SK-N-SH treated with all-trans-retinoic acid at 6 μM for 48 hours (cell line): ENCODE results near the gene KLHL33.

Experiments
- ATAC-seq: fragments of 200-7000 bp; cut with Tn5 transposase; 3 replicates; pipeline ENCODE4 v1.9.1; 2020; ENCODE audit warnings: mild to moderate bottlenecking, moderate library complexity
- ARNTL ChIP-seq: fragments of 450-650 bp; formaldehyde crosslinking; IDR thresholded peaks from 2 replicates; pipeline ENCODE4 v1.5.0; 2020; ENCODE audit warnings: low read depth, mild to moderate bottlenecking, moderate library complexity, borderline replicate concordance
- BACH2 ChIP-seq: fragments of 250-450 bp; sonication (Bioruptor Pico); IDR thresholded peaks from 2 replicates; pipeline ENCODE4 v1.9.0; 2021; ENCODE audit warnings: mild to moderate bottlenecking, borderline replicate concordance
- CSDC2 ChIP-seq: fragments of 250-450 bp; sonication (Bioruptor Pico); IDR thresholded peaks from 2 replicates; pipeline ENCODE4 v1.5.0; 2020; ENCODE audit warnings: mild to moderate bottlenecking, moderate library complexity
- ESRRG ChIP-seq: fragments of 250-450 bp; sonication (Bioruptor Pico); IDR thresholded peaks from 2 replicates; pipeline ENCODE4 v1.6.1; 2021; ENCODE audit warnings: mild to moderate bottlenecking
- GLIS3 ChIP-seq: fragments of 250-450 bp; sonication (Bioruptor Pico); IDR thresholded peaks from 2 replicates; pipeline ENCODE4 v1.5.0; 2020; ENCODE audit warnings: mild to moderate bottlenecking, moderate library complexity
- ISL1 ChIP-seq: fragments of 250-450 bp; sonication (Bioruptor Pico); IDR thresholded peaks from 2 replicates; pipeline ENCODE4 v2.1.2; 2022; ENCODE audit warnings: mild to moderate bottlenecking, moderate library complexity
- OSR1 ChIP-seq: fragments of 250-450 bp; sonication (Bioruptor Pico); IDR thresholded peaks from 2 replicates; pipeline ENCODE4 v1.8.0; 2022; ENCODE audit warnings: moderate library complexity, mild to moderate bottlenecking, inconsistent platforms
- POU6F1 ChIP-seq: fragments of 250-450 bp; sonication (Bioruptor Pico); IDR thresholded peaks from 2 replicates; pipeline ENCODE4 v1.8.0; 2021; ENCODE audit warnings: low read depth, mild to moderate bottlenecking, moderate library complexity, borderline replicate concordance
- PPARA ChIP-seq: fragments of 250-450 bp; sonication (Bioruptor Pico); IDR thresholded peaks from 2 replicates; pipeline ENCODE4 v1.5.0; 2020; ENCODE audit warnings: mild to moderate bottlenecking, borderline replicate concordance
- RARB ChIP-seq: fragments of 250-450 bp; sonication (Bioruptor Pico); IDR thresholded peaks from 2 replicates; pipeline ENCODE4 v1.8.0; 2021; ENCODE audit warnings: mild to moderate bottlenecking, moderate library complexity
- TCF4 ChIP-seq: fragments of 250-450 bp; sonication (Bioruptor Pico); IDR thresholded peaks from 2 replicates; pipeline ENCODE4 v1.8.0; 2021; ENCODE audit warnings: mild to moderate bottlenecking, moderate library complexity, borderline replicate concordance
- TOX ChIP-seq: fragments of 250-450 bp; sonication (Bioruptor Pico); IDR thresholded peaks from 2 replicates; pipeline ENCODE4 v1.8.0; 2021; ENCODE audit warnings: mild to moderate bottlenecking, moderate library complexity, borderline replicate concordance
- TSHZ2 ChIP-seq: fragments of 250-450 bp; sonication (Bioruptor Pico); IDR thresholded peaks from 2 replicates; pipeline ENCODE4 v1.5.0; 2020; ENCODE audit warnings: mild to moderate bottlenecking, moderate library complexity
- ZC3H10 ChIP-seq: fragments of 250-450 bp; sonication (Bioruptor Pico); IDR thresholded peaks from 2 replicates; pipeline ENCODE4 v1.5.1; 2021; ENCODE audit warnings: mild to moderate bottlenecking, moderate library complexity
- ZFP3 ChIP-seq: fragments of 250-450 bp; sonication (Bioruptor Pico); IDR thresholded peaks from 2 replicates; pipeline ENCODE4 v1.5.0; 2020; ENCODE audit warnings: mild to moderate bottlenecking, moderate library complexity
- ZFP30 ChIP-seq: fragments of 450-650 bp; formaldehyde crosslinking; IDR thresholded peaks from 2 replicates; pipeline ENCODE4 v1.5.0; 2022; ENCODE audit warnings: mild to moderate bottlenecking, moderate library complexity
- ZNF565 ChIP-seq: fragments of 450-650 bp; formaldehyde crosslinking; conservative IDR thresholded peaks from 2 replicates; pipeline ENCODE4 v1.5.0; 2020; ENCODE audit warnings: low read depth, mild to moderate bottlenecking, moderate library complexity
- ZNF70 ChIP-seq: fragments of 450-650 bp; formaldehyde crosslinking; IDR thresholded peaks from 2 replicates; pipeline ENCODE4 v1.5.0; 2020; ENCODE audit warnings: mild to moderate bottlenecking, moderate library complexity
- ZNF8 ChIP-seq: fragments of 450-650 bp; formaldehyde crosslinking; IDR thresholded peaks from 2 replicates; pipeline ENCODE4 v1.5.0; 2020; ENCODE audit warnings: mild to moderate bottlenecking, moderate library complexity
- TF ChIP-seq, protein P1 (sequence below): fragments of 250-450 bp; sonication (Bioruptor Pico); IDR thresholded peaks from 2 replicates; pipeline ENCODE4 v1.5.1; 2020; ENCODE audit warnings: low read depth, mild to moderate bottlenecking, moderate library complexity
- TF ChIP-seq, protein P2 (sequence below): fragments of 250-450 bp; sonication (Bioruptor Pico); IDR thresholded peaks from 2 replicates; pipeline ENCODE4 v1.8.0; 2020; ENCODE audit warnings: mild to moderate bottlenecking, moderate library complexity, borderline replicate concordance

KLHL33 gene

DNA sequence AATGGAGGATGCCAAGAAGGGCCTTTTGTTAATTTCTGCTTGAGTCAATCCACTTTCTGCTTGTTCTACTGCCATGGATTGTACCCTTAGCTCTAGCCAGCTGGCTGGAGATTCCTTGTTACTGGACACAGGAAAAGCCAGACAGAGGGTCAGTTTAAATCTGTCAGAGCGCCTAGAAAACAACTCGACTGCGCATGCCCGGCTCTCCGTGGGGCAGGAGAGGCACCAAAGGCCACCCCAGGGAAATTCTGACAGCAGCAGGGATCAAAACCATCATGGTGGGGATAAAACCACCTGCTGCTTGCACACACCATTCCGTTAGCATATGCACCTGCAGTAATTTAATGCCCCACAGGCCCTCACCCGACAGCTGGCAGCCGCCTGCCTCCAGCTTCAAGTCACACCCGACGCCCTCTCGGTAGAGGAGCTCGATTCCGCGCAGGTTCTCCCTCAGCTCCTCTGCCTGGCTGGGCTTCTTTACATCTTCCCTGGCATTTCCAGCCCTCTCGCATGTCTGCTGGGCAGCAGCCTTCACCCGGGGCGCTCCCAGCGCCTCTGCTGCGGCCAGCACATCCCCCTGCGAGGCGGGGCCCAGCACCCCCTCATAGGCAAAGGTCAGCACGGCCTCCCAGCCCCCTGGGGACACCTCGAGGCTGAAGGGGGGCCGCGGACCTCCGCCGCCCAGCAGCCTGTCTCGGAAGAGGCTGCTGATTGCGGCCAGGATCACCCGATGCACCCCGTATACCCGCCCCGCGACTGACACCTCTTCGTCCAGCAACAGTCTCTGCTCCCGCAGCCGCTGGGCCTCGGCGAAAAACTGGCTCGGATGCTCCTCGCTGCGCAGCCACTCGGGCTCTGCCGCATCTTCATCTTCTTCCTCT is 1.0 kb downstream of the KLHL33 start:
- TF ChIP-seq BACH2 (CRISPR knock-in tag), result no peak
- TF ChIP-seq ZFP30 (CRISPR knock-in tag), result no peak
- TF ChIP-seq ISL1 (CRISPR knock-in tag), result no peak
- no peak for TF ChIP-seq ZNF565 (CRISPR knock-in tag)
- TF ChIP-seq, protein P1, sequence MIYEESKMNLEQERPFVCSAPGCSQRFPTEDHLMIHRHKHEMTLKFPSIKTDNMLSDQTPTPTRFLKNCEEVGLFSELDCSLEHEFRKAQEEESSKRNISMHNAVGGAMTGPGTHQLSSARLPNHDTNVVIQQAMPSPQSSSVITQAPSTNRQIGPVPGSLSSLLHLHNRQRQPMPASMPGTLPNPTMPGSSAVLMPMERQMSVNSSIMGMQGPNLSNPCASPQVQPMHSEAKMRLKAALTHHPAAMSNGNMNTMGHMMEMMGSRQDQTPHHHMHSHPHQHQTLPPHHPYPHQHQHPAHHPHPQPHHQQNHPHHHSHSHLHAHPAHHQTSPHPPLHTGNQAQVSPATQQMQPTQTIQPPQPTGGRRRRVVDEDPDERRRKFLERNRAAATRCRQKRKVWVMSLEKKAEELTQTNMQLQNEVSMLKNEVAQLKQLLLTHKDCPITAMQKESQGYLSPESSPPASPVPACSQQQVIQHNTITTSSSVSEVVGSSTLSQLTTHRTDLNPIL (CRISPR knock-in tag), result no peak
- no peak for TF ChIP-seq GLIS3 (CRISPR knock-in tag)
- TF ChIP-seq ZC3H10, result no peak
- no peak for TF ChIP-seq RARB (CRISPR knock-in tag)
- TF ChIP-seq ESRRG (CRISPR knock-in tag), result no peak
- no peak for TF ChIP-seq ZFP3 (CRISPR knock-in tag)
- TF ChIP-seq ARNTL (CRISPR knock-in tag), result no peak
- no peak for TF ChIP-seq TOX (CRISPR knock-in tag)
- TF ChIP-seq PPARA (CRISPR knock-in tag), result no peak
- no peak for TF ChIP-seq TSHZ2 (CRISPR knock-in tag)
- no peak for TF ChIP-seq ZNF8
- TF ChIP-seq, protein P2, sequence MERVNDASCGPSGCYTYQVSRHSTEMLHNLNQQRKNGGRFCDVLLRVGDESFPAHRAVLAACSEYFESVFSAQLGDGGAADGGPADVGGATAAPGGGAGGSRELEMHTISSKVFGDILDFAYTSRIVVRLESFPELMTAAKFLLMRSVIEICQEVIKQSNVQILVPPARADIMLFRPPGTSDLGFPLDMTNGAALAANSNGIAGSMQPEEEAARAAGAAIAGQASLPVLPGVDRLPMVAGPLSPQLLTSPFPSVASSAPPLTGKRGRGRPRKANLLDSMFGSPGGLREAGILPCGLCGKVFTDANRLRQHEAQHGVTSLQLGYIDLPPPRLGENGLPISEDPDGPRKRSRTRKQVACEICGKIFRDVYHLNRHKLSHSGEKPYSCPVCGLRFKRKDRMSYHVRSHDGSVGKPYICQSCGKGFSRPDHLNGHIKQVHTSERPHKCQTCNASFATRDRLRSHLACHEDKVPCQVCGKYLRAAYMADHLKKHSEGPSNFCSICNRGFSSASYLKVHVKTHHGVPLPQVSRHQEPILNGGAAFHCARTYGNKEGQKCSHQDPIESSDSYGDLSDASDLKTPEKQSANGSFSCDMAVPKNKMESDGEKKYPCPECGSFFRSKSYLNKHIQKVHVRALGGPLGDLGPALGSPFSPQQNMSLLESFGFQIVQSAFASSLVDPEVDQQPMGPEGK (CRISPR knock-in tag), result no peak
- TF ChIP-seq CSDC2, result no peak
- no peak for TF ChIP-seq ZNF70
- no peak for TF ChIP-seq TCF4 (CRISPR knock-in tag)
- TF ChIP-seq POU6F1 (CRISPR knock-in tag), result no peak
- no peak for ATAC-seq

GRCh38 chr14:20429801-20430669 is 5.9 kb downstream of the KLHL33 start:
- no peak for ATAC-seq
- no peak for TF ChIP-seq ZFP3 (CRISPR knock-in tag)

DNA sequence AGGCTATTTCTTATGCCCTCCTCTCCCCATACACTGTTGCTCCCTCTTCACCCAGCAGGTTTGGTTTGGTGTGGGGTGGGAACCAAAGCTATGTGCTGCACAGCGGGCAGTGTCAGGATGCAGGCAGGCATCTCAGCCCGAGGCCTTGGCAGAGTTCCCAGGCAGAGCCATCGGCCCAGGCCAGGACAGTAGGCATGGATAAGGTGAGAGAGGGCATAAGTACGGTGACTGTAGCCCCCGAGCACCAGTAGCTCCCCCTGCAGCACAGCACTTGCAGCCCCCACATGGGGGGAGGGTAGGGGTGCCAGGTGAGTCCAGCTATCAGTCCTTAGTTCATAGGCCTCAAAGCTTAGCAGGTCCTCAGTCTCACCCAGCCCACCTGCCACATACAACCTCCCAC is 7.2 kb downstream of the KLHL33 start:
- TF ChIP-seq OSR1 (CRISPR knock-in tag) (no peak), CSDC2 (no peak), PPARA (CRISPR knock-in tag) (no peak), ZC3H10 (no peak), ARNTL (CRISPR knock-in tag) (no peak), GLIS3 (CRISPR knock-in tag) (no peak), ZNF565 (CRISPR knock-in tag) (no peak), RARB (CRISPR knock-in tag) (no peak), TOX (CRISPR knock-in tag) (no peak), POU6F1 (CRISPR knock-in tag) (no peak)
- TF ChIP-seq, protein P1 (CRISPR knock-in tag), result no peak
- ATAC-seq, result peak; percentile 39; the same call in 1 of the 3 replicates
